GM12892 (cell line): Measurements from ENCODE around the gene TMEM120B.

Experiments
- POLR2A ChIP-seq: IDR thresholded peaks from 2 replicates; pipeline ENCODE4 v1.6.1; 2011; ENCODE audit warnings: low read depth, low read length, control low read depth
- POLR2AphosphoS5 ChIP-seq: IDR thresholded peaks from 2 replicates; pipeline ENCODE4 v1.6.1; 2011; ENCODE audit warnings: low read depth, low read length, control low read depth

DNA sequence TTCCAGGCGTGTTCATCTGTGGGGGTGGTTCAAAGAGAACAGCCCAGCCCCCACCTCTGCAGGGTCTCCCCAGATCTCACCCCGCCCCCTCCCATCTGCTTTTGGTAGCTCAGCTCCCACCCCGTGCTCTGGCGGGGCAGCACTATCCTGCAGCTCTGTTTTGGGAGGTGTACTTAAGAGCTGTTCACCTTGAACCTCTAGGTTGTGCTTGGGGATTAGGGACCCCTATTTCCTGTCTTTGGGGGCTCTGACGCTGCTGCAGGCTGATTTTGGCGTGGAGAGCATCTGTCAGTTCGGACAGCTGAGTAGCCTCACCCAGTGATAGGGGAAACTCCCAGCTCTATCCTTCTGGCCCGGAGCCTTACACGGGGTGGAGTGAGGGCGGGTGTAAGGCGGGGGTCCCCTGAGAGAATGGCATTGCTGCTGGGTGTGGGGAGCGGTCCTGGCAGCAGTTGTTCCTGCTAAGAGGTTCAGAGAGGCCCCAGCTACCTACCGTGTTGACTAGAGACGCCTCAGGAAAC is 765 bp downstream of the TMEM120B start:
- no peak for TF ChIP-seq POLR2A
- TF ChIP-seq POLR2AphosphoS5: no peak
